Measurements from ENCODE around the gene SMIM21. TPM values are rescaled to one million over a fixed set of nuclear protein-coding genes. Genes with fewer than 3 reads are reported as not detected.

The SMIM21 gene
- total RNA-seq, 1 donor from 2014 or later = not detected

DNA sequence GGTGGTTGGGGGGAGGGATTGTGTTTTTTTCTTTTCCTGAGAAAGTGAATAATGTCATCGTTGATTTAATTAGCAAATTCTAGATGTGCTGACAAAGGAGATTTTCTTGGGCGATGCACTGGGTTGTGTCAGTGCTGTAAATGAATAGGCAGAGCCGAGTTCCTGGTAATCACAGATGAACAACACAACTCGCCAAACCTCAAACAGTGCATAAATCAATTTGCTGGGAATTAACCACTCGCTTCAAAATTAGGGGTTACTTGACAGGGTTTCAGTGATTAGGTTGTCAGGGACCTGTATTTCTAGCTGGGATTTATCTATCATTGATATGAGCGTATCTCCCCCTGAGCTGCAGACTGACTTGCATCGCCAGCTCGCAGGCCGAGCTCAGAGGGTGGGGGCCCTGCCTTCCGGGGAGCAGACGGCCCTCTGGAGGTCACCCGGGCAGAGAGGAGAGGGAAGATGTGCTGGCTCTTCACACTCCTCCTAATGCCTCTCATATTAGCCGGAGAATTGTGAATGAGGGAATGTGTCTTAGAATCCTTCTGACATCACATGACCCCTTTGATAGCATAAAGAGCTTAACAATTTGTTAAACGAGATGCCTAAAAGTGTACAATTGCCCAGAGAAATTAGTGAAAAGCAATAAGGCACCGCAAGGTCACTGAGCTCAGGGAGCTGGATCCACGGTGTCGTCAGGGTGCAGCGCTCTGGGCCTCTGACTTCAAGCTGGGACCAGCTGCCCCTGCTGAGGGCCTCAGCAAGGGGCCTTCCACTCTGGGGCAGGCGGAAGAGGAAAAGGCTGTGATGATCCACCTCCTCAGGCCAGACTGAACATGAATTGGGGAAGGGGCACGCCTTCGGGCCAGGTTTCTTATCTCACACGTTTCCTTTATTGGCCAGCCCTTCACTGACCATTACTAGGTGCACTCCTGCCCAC is 48.9 kb downstream of the SMIM21 start:
- H3K36me3 ChIP-seq (ENCODE audit: control insufficient read depth, insufficient read depth, low read length) = no peaks in the 10 kb centered on the region
- no peak overlapping the region for H3K4me3 ChIP-seq (ENCODE audit: low read depth, low read length)
- no peak for TF ChIP-seq CTCF (IDR thresholded peaks at IDR 0.05; ENCODE audit: insufficient read depth, low read length, severe bottlenecking)
- no peak for FAIRE-seq
- no peaks in the 10 kb centered on the region for H3K27me3 ChIP-seq (ENCODE audit: control insufficient read depth, insufficient read depth, low read length)
- no peak for DNase-seq (ENCODE audit: low read depth)

GRCh38 chr18:75377926-75378325 is 49.6 kb downstream of the SMIM21 start:
- Histone ChIP-seq H3K27me3 (ENCODE audit: control insufficient read depth, insufficient read depth, low read length) (no peaks in the 10 kb centered on the region), H3K36me3 (ENCODE audit: control insufficient read depth, insufficient read depth, low read length) (no peaks in the 10 kb centered on the region), H3K4me3 (ENCODE audit: low read depth, low read length) (no peak overlapping the region)
- DNase-seq (ENCODE audit: low read depth) (no peak), FAIRE-seq (no peak)
- no peak for TF ChIP-seq CTCF (IDR thresholded peaks at IDR 0.05; ENCODE audit: insufficient read depth, low read length, severe bottlenecking)

GRCh38 chr18:75377258-75377657 is 50.2 kb downstream of the SMIM21 start:
- no peak for TF ChIP-seq CTCF (IDR thresholded peaks at IDR 0.05; ENCODE audit: insufficient read depth, low read length, severe bottlenecking)
- FAIRE-seq (no peak), DNase-seq (ENCODE audit: low read depth) (no peak)
- no peak overlapping the region for H3K4me3 ChIP-seq (ENCODE audit: low read depth, low read length)
- no peaks in the 10 kb centered on the region for H3K27me3 ChIP-seq (ENCODE audit: control insufficient read depth, insufficient read depth, low read length)
- no peaks in the 10 kb centered on the region for H3K36me3 ChIP-seq (ENCODE audit: control insufficient read depth, insufficient read depth, low read length)

GRCh38 chr18:75376004-75376403 is 51.5 kb downstream of the SMIM21 start:
- Histone ChIP-seq H3K36me3 (ENCODE audit: control insufficient read depth, insufficient read depth, low read length) (no peaks in the 10 kb centered on the region), H3K27me3 (ENCODE audit: control insufficient read depth, insufficient read depth, low read length) (no peaks in the 10 kb centered on the region), H3K4me3 (ENCODE audit: low read depth, low read length) (no peak overlapping the region)
- DNase-seq (ENCODE audit: low read depth) (peak; percentile 2), FAIRE-seq (no peak)
- no peak for TF ChIP-seq CTCF (IDR thresholded peaks at IDR 0.05; ENCODE audit: insufficient read depth, low read length, severe bottlenecking)

- Histone ChIP-seq H3K4me3 (ENCODE audit: low read depth, low read length) (no peak overlapping the region), H3K27me3 (ENCODE audit: control insufficient read depth, insufficient read depth, low read length) (no peaks in the 10 kb centered on the region), H3K36me3 (ENCODE audit: control insufficient read depth, insufficient read depth, low read length) (no peaks in the 10 kb centered on the region)
- DNase-seq (ENCODE audit: low read depth) (no peak), FAIRE-seq (no peak)
- TF ChIP-seq CTCF (IDR thresholded peaks at IDR 0.05; ENCODE audit: insufficient read depth, low read length, severe bottlenecking) = no peak
These were observed 52.2 kb downstream of the SMIM21 start for GRCh38 chr18:75375341-75375740.
